Heart right ventricle (tissue), 16 donors: ENCODE results near the gene CCDC116. TPM values are rescaled to one million over a fixed set of nuclear protein-coding genes. Genes with fewer than 3 reads are reported as not detected.

Experiments used
- ATAC-seq, 8 donors: fragments of 200-7000 bp; cut with Tn5 transposase; one replicate each; pipeline ENCODE4 v1.9.1; 2020; ENCODE audit warnings: mild to moderate bottlenecking in 8 of 8, moderate library complexity in 8 of 8, moderate number of reproducible peaks in 1 of 8
- DNase-seq, 2 donors: peaks; one replicate each; pipeline ENCODE4 v3.0.0-alpha.2; 2020
- H3K27ac ChIP-seq, 10 donors: fragments of 200-600 bp; sonication (generic) in 2 of 10; one replicate each; pipeline versions ENCODE4 v1.5.0 to v1.8.0; 2020 to 2022; ENCODE audit warnings: mild to moderate bottlenecking in 3 of 10
- H3K27me3 ChIP-seq, 7 donors: fragments of 200-600 bp; one replicate each; pipeline ENCODE4 v1.8.0; 2021 to 2022; ENCODE audit warnings: mild to moderate bottlenecking in 2 of 7
- H3K36me3 ChIP-seq, 9 donors: fragments of 200-600 bp; sonication (generic) in 1 of 9; one replicate each; pipeline versions ENCODE4 v1.5.0 to v1.8.0; 2020 to 2022; ENCODE audit warnings: mild to moderate bottlenecking in 2 of 9
- H3K4me1 ChIP-seq, 9 donors: fragments of 200-600 bp; sonication (generic) in 1 of 9; one replicate each; pipeline versions ENCODE4 v1.5.0 to v1.8.0; 2020 to 2022; ENCODE audit warnings: mild to moderate bottlenecking in 4 of 9
- H3K4me3 ChIP-seq, 10 donors: fragments of 200-600 bp; sonication (generic) in 2 of 10; one replicate each; pipeline versions ENCODE4 v1.5.0 to v1.8.0; 2020 to 2022; ENCODE audit warnings: mild to moderate bottlenecking in 7 of 10, moderate library complexity in 2 of 10
- H3K9me3 ChIP-seq, 11 donors: fragments of 200-600 bp in 10 of 11; sonication (generic) in 2 of 11; one replicate each; pipeline versions ENCODE4 v1.5.0 to v1.8.0; 2013 to 2022; ENCODE audit warnings: mild to moderate bottlenecking in 2 of 11, control low read depth in 1 of 11, moderate library complexity in 1 of 11
- WGBS, 2 donors: extraction: QIAGEN DNeasy Blood & Tissue Kit; methylation state at CpG; one replicate each; pipeline ENCODE4 v1.1.7; 2013; ENCODE audit warnings: inconsistent platforms in 1 of 2; 5-methylcytosine and 5-hydroxymethylcytosine counted together
- intact Hi-C, 10 donors: fragments of 100-400 bp; cut with DNase I; formaldehyde crosslinking; loops; one replicate each; pipeline versions ENCODE4 v1.11.1 to v1.14.2; 2022
- polyA plus RNA-seq, 2 donors: library from polyadenylated mRNA; stranded (reverse); fragments of 200-250 nt; gene quantifications; one replicate each; pipeline ENCODE4 v1.2.3, GENCODE V29; 2013
- total RNA-seq, 10 donors: library from RNA; stranded (reverse); fragmentation: NEBNext Ultra II Directional in 3 of 10; extraction: Animal tissue kit (Norgen Biotek cat#: 25700) in 3 of 10; gene quantifications; one replicate each; pipeline versions ENCODE4 v1.2.1 to v1.2.4, GENCODE V29; 2021 to 2023
- TF ChIP-seq, protein P1 (sequence below), 9 donors: fragments of 200-600 bp; sonication (generic) in 2 of 9; IDR thresholded peaks; one replicate each; pipeline versions ENCODE4 v1.5.0 to v1.8.0; 2021 to 2022; ENCODE audit warnings: antibody characterized with exemption in 9 of 9, mild to moderate bottlenecking in 5 of 9, moderate library complexity in 1 of 9
- donor health status: Arrhythmogenic right ventricular cardiomyopathy.
- donor health status: ischemic (EF 13 %, LVEDD 7.1; RV severe dilation, severe dysfunction).
- donor health status: healthy with polysubstance abuse.
- donor health status: DM: no; HTN: yes; CAD: no.
- donor health status: DM: no; HTN: no; CAD: no.
- donor health status: ischemic (EF 25% LVEDD 6.9; RV normal size, moderate dysfunction).
- donor health status: ischemic (EF 25% LVEDD 5.7; RV mildly dilated, moderate dysfunction).
- donor health status: healthy.
- donor health status: DM: yes; HTN: yes; CAD: no.
- donor health status: Ischemic cardiomyopathy.
- donor health status: ischemic (EF 35%, LVEDD 5.7; RV mildly dilated, moderate dysfunction).
- donor health status: nonischemic (EF 11% LVEDD 7.7; RV severe dilation, severe dysfunction).
- donor health status: DM: yes; HTN: yes; CAD: no.
- donor health status: PGD.
- donor health status: ischemic (EF 29% LVEDD 5.4; RV normal size, mild dysfunction).
- donor health status: nonischemic (EF 23%, LVEDD 6.1; RV moderate dilation, normal function).

CCDC116 gene
- total and polyA plus RNA-seq, 12 donors = 0.11 to 1.2 (median 0.28) TPM; not detected in 4

DNA sequence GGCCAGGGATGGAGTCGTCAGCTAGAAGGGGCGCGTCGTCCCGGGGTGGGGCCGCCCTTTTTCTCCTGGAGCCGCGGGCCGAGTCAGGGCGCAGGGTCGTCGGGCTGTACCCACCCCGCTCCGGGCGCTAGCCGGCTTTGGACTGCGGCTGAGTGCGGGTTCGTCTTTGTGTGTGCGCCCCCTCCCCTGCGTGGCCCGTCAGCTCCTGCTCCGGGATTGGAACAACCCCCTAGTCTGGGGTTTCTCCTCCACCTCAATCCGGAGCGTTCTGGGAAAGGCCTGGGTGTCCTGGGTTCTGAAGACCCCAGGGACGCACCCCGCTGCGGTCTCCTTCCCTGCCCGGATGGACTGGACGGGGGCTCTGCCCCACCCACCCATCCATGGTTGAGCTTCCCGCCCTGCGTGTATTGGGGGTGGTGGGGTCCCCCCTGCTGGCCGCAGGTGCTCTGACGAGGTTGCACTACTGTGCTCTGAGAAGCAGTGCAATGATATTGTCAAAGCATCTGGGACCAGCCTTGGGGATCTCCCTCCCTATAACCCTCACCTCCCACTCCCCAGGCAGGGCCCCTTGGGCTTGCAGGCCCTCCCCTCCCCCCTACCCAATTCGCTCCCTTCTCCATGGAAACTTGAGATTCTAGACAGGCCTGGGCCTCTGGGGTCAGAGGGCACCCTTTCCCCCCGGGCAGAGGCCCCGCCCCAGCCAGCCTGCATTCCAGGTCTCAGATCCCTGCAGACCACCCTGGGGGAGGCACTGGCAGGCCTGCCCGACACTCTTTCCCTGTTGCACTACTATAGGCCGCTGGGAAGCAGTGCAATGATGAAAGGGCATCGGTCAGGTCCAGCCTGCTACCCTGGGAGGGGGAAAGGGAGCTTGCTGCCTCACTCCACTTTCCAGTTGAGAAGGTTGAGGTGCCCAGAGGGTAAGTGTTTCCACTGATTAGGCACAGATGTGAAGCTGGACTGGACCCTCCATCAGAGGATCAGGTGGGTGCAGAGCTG, 20.3 kb downstream of the CCDC116 start:
- H3K36me3 ChIP-seq = peaks cover 0 to 19% (median 0%) of the 10 kb centered on the region in 9 donors
- TF ChIP-seq, protein P1, sequence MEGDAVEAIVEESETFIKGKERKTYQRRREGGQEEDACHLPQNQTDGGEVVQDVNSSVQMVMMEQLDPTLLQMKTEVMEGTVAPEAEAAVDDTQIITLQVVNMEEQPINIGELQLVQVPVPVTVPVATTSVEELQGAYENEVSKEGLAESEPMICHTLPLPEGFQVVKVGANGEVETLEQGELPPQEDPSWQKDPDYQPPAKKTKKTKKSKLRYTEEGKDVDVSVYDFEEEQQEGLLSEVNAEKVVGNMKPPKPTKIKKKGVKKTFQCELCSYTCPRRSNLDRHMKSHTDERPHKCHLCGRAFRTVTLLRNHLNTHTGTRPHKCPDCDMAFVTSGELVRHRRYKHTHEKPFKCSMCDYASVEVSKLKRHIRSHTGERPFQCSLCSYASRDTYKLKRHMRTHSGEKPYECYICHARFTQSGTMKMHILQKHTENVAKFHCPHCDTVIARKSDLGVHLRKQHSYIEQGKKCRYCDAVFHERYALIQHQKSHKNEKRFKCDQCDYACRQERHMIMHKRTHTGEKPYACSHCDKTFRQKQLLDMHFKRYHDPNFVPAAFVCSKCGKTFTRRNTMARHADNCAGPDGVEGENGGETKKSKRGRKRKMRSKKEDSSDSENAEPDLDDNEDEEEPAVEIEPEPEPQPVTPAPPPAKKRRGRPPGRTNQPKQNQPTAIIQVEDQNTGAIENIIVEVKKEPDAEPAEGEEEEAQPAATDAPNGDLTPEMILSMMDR (IDR thresholded peaks at IDR 0.05) = no peak
- WGBS, 2 donors = 19 to 23% methylated on average over 40 of the region's 40 CpGs

DNA sequence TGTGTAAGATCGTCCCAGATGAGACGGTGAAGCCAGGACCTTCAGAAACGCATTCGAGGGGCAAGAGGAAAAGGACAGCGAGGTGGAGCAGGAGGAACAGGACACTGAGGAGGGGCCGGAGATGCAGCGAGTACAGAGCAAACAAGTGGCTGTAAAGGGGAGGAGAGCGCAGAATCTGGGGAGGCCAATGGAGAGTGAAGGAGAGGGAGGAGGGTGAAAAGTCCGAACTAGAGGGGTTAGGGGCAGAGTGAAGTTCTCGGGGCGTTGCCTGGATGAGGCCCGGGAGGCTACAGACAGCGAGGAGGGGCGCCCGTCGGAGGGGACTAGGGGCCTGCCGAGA, 24.4 kb downstream of the CCDC116 start:
- TF ChIP-seq, protein P1 (IDR thresholded peaks at IDR 0.05) = no peak
- Histone ChIP-seq H3K27ac (no peak overlapping the region), H3K4me1 (peaks cover 0 to 27% (median 10%) of the 10 kb centered on the region in 9 donors), H3K4me3 (peak overlapping the region in 9 of 10 donors; percentile 46 to 86 (median 58)), H3K9me3 (no peaks in the 10 kb centered on the region), H3K27me3 (peaks cover 0 to 7% (median 0%) of the 10 kb centered on the region in 7 donors), H3K36me3 (no peaks in the 10 kb centered on the region)
- 33 to 35% methylated on average over 17 of the region's 17 CpGs for WGBS, 2 donors
- intact Hi-C loops = no loop called here
- ATAC-seq (no peak), DNase-seq (no peak)

More for the DNA sequence above, 20.3 kb downstream of the CCDC116 start:
- DNase-seq (no peak), ATAC-seq (peak in 2 of 8 donors; percentile 21 to 29)
- Histone ChIP-seq H3K27ac (peak overlapping the region in 3 of 10 donors; percentile 5 to 65 (median 44)), H3K9me3 (no peaks in the 10 kb centered on the region), H3K4me1 (peaks cover 5 to 40% (median 26%) of the 10 kb centered on the region in 9 donors), H3K27me3 (peaks cover 0 to 7% (median 0%) of the 10 kb centered on the region in 7 donors), H3K4me3 (peak overlapping the region; percentile 32 to 73 (median 58))
- intact Hi-C loops = no loop called here

DNA sequence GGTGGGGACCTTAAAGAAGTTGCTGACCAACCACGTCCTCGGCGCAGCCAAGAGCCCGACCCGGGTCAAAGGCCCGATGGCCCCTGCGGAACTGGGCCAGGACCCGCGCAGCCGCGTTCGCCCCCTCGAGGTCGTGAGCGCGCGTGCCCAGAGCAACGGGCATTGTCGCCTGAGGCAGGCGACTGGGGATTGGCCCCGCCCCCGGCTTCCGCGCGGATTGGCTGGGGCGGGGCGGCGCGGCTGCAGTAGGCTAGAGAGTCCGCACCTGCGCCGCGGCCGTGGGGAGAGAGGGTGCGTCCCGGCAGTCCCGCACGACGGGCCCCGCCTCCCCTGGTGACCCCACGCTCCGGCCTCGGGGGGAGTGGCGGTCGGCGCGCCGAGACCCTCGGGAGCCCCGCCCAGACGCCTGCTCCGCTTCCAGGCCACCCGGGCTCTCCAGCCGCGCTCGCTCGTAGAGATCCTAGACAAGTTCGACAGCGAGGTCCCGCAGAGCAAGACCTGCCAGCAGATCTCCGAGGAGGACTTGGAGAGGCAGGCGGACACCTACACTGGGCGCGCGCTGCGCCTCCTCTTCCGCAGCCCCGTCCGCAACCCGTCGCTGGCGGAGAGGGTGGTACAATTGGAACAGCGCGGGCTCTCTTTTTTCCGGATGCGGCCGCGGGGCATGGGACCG, 24.9 kb downstream of the CCDC116 start:
- Histone ChIP-seq H3K27ac (peak overlapping the region in 1 of 10 donors; percentile 64), H3K27me3 (peaks cover 0 to 7% (median 0%) of the 10 kb centered on the region in 7 donors), H3K36me3 (no peaks in the 10 kb centered on the region), H3K4me3 (peak overlapping the region; percentile 46 to 86 (median 58)), H3K9me3 (no peaks in the 10 kb centered on the region), H3K4me1 (peaks cover 0 to 23% (median 7%) of the 10 kb centered on the region in 9 donors)
- DNase-seq = peak; percentile 51 to 80
- 1% methylated on average over 79 of the region's 79 CpGs for WGBS, 2 donors
- intact Hi-C loops = no loop called here
- ATAC-seq = peak; percentile 77 to 89 (median 83)
- TF ChIP-seq, protein P1 (IDR thresholded peaks at IDR 0.05) = peak in 6 of 9 donors; percentile 14 to 48 (median 36)

DNA sequence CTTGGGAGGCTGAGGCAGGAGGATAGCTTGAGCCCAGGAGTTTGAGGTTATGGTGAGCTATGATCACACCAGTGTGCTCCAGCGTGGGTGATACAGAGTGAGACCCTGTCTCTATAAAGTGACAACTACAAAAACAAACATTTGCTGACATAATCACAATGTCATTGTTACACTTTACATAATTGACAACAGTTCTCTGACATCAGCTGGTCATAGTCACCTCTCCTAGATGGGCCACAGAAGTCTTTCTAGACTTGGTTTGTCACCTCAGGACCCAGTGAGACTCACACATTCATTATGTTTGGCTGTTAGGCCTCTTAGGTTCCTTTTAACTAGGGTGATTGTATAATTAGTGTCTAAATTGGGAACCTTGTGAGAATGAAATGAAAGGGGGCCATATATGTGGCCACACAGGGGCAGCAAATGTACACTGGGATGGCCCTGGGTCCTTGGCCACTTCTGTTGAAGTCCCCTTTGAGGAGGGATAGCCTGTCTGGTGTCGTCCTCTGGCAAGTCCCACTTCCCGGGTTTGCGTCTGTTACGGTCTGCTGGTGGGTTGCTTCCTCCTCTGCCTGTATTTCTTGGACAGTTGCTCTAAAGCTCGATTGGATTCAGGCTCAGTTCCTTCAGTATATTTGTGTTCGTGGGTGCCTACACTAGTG, 27.4 kb downstream of the CCDC116 start:
- H3K9me3 ChIP-seq = no peaks in the 10 kb centered on the region
- H3K27ac ChIP-seq = no peak overlapping the region
- H3K36me3 ChIP-seq = no peaks in the 10 kb centered on the region
- DNase-seq (no peak), ATAC-seq (no peak)
- intact Hi-C loops = no loop called here
- H3K4me3 ChIP-seq = no peak overlapping the region
- WGBS, 2 donors = 73 to 74% methylated on average over 7 of the region's 7 CpGs
- peaks cover 0 to 7% (median 0%) of the 10 kb centered on the region in 7 donors for H3K27me3 ChIP-seq
- peaks cover 0 to 18% (median 5%) of the 10 kb centered on the region in 9 donors for H3K4me1 ChIP-seq
- TF ChIP-seq, protein P1 (IDR thresholded peaks at IDR 0.05) = no peak
